Stimulated activated CD8-positive, alpha-beta memory T cell treated with anti-CD3 and anti-CD28 coated beads, Interleukin-15, amount 100 ng/mL, for 24 hours (primary cell): ENCODE results near the gene TAMM41.
"Not testable (repeated sequence)": the region's sequence is repeated elsewhere in the genome, so short reads cannot be mapped to it uniquely, and the experiment has no call there.

Experiments
- DNase-seq: peaks from one replicate; pipeline ENCODE4 v3.0.0-alpha.2; 2020; ENCODE audit warnings: low read depth

TAMM41 gene

GRCh38 chr3:11764931-11765363 is 81.7 kb downstream of the TAMM41 start:
- DNase-seq, result no peak

GRCh38 chr3:11759996-11760395 is 86.7 kb downstream of the TAMM41 start:
- DNase-seq, result no peak

GRCh38 chr3:11757929-11758328 is 88.8 kb downstream of the TAMM41 start:
- no peak for DNase-seq

- no peak for DNase-seq
Observed at GRCh38 chr3:11757441-11757875, 89.2 kb downstream of the TAMM41 start.

GRCh38 chr3:11755276-11755675 is 91.4 kb downstream of the TAMM41 start:
- DNase-seq, result no peak

- DNase-seq, result not testable (repeated sequence)
Observed at GRCh38 chr3:11752254-11752653, 94.4 kb downstream of the TAMM41 start.

GRCh38 chr3:11748306-11748705 is 98.4 kb downstream of the TAMM41 start:
- DNase-seq, result not testable (repeated sequence)
